K562 (cell line): ENCODE results near the gene TMEM14C. TPM values are rescaled to one million over a fixed set of nuclear protein-coding genes. Genes with fewer than 3 reads are reported as not detected.

Source experiments
- BCLAF1 ChIP-seq, 2 experiments: fragments of 450-650 bp in 1 of 2; IDR thresholded peaks; 2 replicates each; pipeline ENCODE4 v1.6.1; 2011 to 2017; ENCODE audit warnings: low read depth in 2 of 2, antibody characterized with exemption in 1 of 2, borderline replicate concordance in 1 of 2, low read length in 1 of 2, mild to moderate bottlenecking in 1 of 2, mixed read lengths in 1 of 2; ENCODE audit not compliant: control insufficient read depth in 1 of 2
- BHLHE40 ChIP-seq: IDR thresholded peaks from 2 replicates; pipeline ENCODE4 v1.6.1; 2011; ENCODE audit warnings: low read length, improper control_type of control experiment
- ELF4 ChIP-seq: fragments of 450-650 bp; formaldehyde crosslinking; IDR thresholded peaks from 2 replicates; pipeline ENCODE4 v1.4.0; 2022; ENCODE audit warnings: missing genetic modification characterization
- FOSL1 ChIP-seq: fragments of 200-800 bp; sonication (Bioruptor generic); conservative IDR thresholded peaks from 2 replicates; pipeline ENCODE4 v1.6.1; 2016; ENCODE audit warnings: missing genetic modification characterization, missing compliant biosample characterization
- HCFC1 ChIP-seq: IDR thresholded peaks from 2 replicates; pipeline ENCODE4 v1.6.1; 2012; ENCODE audit warnings: low read depth, low read length, improper control_type of control experiment
- JUN ChIP-seq, 2 experiments: sonication (generic) in 1 of 2; formaldehyde crosslinking in 1 of 2; IDR thresholded peaks; 2 replicates each; pipeline versions ENCODE4 v1.6.1 to v1.8.0; 2012 to 2022; ENCODE audit warnings: borderline replicate concordance in 2 of 2, mild to moderate bottlenecking in 2 of 2, improper control_type of control experiment in 1 of 2, low read depth in 1 of 2, low read length in 1 of 2, missing genetic modification reagents in 1 of 2
- KAT2B ChIP-seq: IDR thresholded peaks from one replicate; pipeline ENCODE4 v1.6.1; 2012; ENCODE audit warnings: low read depth, mild to moderate bottlenecking, control low read depth, inconsistent platforms, low read length, moderate library complexity
- NR3C1 ChIP-seq: sonication (generic); formaldehyde crosslinking; IDR thresholded peaks from 2 replicates; pipeline ENCODE4 v1.8.1; 2022; ENCODE audit warnings: missing genetic modification reagents
- POLR2G ChIP-seq: fragments of 200-400 bp; formaldehyde crosslinking; IDR thresholded peaks from 2 replicates; pipeline ENCODE4 v1.6.1; 2017; ENCODE audit warnings: low read depth, mild to moderate bottlenecking, antibody characterized with exemption, low read length, moderate library complexity
- POLR3G ChIP-seq: IDR thresholded peaks from 2 replicates; pipeline ENCODE4 v1.6.1; 2011; ENCODE audit not compliant: insufficient read length, insufficient replicate concordance; ENCODE audit errors: extremely low read depth
- RBM39 ChIP-seq: fragments of 200-400 bp; formaldehyde crosslinking; optimal IDR thresholded peaks from 2 replicates; pipeline ENCODE3; 2018; ENCODE audit warnings: low read depth, low read length
- SMARCC2 ChIP-seq: fragments of 450-650 bp; IDR thresholded peaks from 2 replicates; pipeline ENCODE4 v1.6.1; 2017; ENCODE audit warnings: antibody characterized with exemption, moderate library complexity, mild to moderate bottlenecking, low read depth
- XRCC5 ChIP-seq: fragments of 200-400 bp; formaldehyde crosslinking; IDR thresholded peaks from 2 replicates; pipeline ENCODE4 v1.6.1; 2017; ENCODE audit warnings: low read depth, mild to moderate bottlenecking, low read length
- ZNF197 ChIP-seq: fragments of 200-800 bp; sonication (Bioruptor generic); IDR thresholded peaks from 2 replicates; pipeline ENCODE4 v1.6.1; 2016; ENCODE audit warnings: low read depth, missing genetic modification characterization, missing compliant biosample characterization
- ZNF354B ChIP-seq: fragments of 250-450 bp; sonication (Bioruptor Pico); IDR thresholded peaks from 2 replicates; pipeline ENCODE4 v1.4.0; 2020
- ZNF398 ChIP-seq: fragments of 250-450 bp; sonication (Bioruptor Pico); IDR thresholded peaks from 2 replicates; pipeline ENCODE4 v1.8.0; 2021; ENCODE audit warnings: moderate library complexity, mild to moderate bottlenecking, inconsistent platforms
- ZNF785 ChIP-seq: fragments of 250-450 bp; sonication (Bioruptor Pico); IDR thresholded peaks from 2 replicates; pipeline ENCODE4 v1.4.0; 2020; ENCODE audit warnings: mild to moderate bottlenecking
- ZZZ3 ChIP-seq: fragments of 450-650 bp; IDR thresholded peaks from 2 replicates; pipeline ENCODE4 v1.6.1; 2016; ENCODE audit warnings: antibody characterized with exemption, mild to moderate bottlenecking, moderate library complexity
- polyA plus RNA-seq, 8 experiments: library from polyadenylated mRNA; depleted of rRNA in 4 of 8; stranded (reverse) in 5 of 8; unstranded in 3 of 8; fragments of >200 nt; fragmentation: Nextera tagmentation in 2 of 8; fragmentation: Illumina TruSeq in 1 of 8; extraction: Ambion mirVana in 2 of 8; extraction: Trizol in 1 of 8; gene quantifications; 2 replicates each; pipeline versions ENCODE4 v1.2.1 to v1.2.3, GENCODE V29; 2011 to 2014; ENCODE audit warnings: inconsistent platforms in 1 of 8, missing spikeins in 1 of 8
- total RNA-seq, 7 experiments: library from RNA; depleted of rRNA in 6 of 7; stranded (reverse); fragments of >200 nt in 6 of 7; fragmentation: Illumina TruSeq in 2 of 7; extraction: Trizol in 2 of 7; gene quantifications; 2 replicates each; pipeline versions ENCODE4 v1.2.1 to v1.2.3, GENCODE V29; 2011 to 2021; ENCODE audit warnings: low replicate concordance in 1 of 7

The TMEM14C gene
- total and polyA plus RNA-seq, 9 of the 15 experiments (the other 6 are each of a cell fraction or from before 2014, with no cell fraction given) = 151 to 496 (median 263) TPM

- TF ChIP-seq BCLAF1 (IDR thresholded peaks at IDR 0.05; ENCODE audit: borderline replicate concordance in 1 of 2, control insufficient read depth in 1 of 2, low read depth in 2 of 2, low read length in 1 of 2) (peak in 1 of 2 experiments; percentile 80; a peak in 1 of 4 replicates), ZNF354B (no peak), RBM39 (no peak), KAT2B (no peak), POLR3G (no peak), ZNF785 (no peak), ZNF398 (CRISPR knock-in tag) (no peak), ZZZ3 (no peak), NR3C1 (CRISPR knock-in tag) (no peak), FOSL1 (tag) (0 out of 2 replicates have a peak, but pooled peaks have one; percentile 20), HCFC1 (peak; percentile 53), ELF4 (CRISPR knock-in tag) (0 out of 2 replicates have a peak, but pooled peaks have one; percentile 47), SMARCC2 (no peak), XRCC5 (no peak), POLR2G (peak; percentile 95), ZNF197 (no peak; the same call in 1 of the 2 replicates), BHLHE40 (peak; percentile 97), JUN (IDR thresholded peaks at IDR 0.05; ENCODE audit: borderline replicate concordance, low read depth, low read length) (peak; percentile 53; the same call in 1 of the 2 replicates), JUN (CRISPR knock-in tag; IDR thresholded peaks at IDR 0.05; ENCODE audit: borderline replicate concordance) (no peak)
Observed at GRCh38 chr6:10747251-10747972, 24.5 kb downstream of the TMEM14C start, which contains the start of gene TMEM14B (continued).
